ENCODE data around the gene RSAD1.

RSAD1 gene

GRCh38 chr17:50458270-50458669, 20.4 kb upstream of the RSAD1 start:
- DNase-seq (ENCODE audit: low spot score): no peak

DNA sequence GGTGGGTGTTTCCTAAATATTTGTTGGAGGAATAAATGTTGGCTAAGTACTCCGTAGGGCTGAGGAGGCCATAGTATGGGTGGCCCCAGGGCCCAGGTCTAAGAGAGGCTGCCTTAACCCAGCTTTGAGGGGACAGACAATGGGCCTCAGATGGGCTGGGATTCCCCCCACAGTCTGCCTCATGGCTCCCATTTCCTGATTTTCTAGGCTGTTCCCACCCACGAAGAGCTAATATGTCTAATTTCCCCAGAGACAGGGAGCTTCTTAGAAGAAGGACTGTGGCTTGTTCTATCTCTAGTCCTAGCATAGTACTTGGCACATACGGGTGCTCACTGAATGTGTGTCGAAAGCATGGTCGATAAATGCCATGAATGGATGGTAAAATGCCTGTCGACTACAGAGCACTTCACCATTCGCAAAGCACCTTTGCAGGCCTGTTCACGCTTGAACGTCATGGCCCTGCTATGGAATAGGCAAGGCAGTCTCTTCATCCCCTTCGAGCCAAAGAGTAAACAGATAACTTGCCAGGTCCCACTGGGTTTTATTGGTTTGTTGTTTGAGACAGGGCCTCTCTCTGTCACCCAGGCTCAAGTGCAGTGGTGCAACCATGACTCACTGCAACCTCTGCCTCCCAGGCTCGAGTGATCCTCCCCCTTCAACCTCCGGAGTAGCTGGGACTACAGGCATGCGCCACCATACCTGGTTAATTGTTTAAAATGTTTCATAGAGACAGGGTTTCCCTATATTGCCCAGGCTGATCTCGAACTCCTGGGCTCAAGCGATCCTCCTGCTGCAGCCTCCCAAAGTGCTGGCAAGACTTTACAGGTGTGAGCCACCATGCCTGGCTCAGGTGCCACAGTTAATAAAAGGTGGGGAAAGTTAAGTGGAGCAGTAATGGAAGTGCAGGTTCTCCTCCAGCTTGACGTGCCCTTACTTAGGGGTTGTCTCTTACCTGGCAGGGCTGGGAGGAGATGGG, 19.7 kb upstream of the RSAD1 start:
- DNase-seq (ENCODE audit: low spot score): no peak

DNA sequence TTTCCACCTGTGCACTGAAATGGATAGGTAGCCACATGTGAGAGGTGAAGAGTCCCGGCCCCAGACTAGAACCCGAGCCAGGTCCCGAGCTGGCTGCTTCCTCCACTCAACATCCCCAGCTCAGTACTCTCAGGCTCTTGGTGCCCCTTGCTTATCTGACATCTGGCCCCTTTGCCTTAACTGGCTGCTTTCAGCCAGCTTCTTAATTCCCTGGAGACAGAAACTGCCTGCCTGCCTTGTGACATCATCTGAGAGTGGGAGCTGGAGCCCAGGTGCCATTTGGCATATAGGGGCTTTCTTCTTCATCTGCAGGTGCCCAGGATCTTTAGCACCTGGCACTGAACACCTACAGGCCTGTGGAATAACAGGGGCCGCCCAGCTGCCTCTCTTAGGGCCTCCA, 18.9 kb upstream of the RSAD1 start:
- DNase-seq (ENCODE audit: low spot score): no peak

- DNase-seq (ENCODE audit: low spot score): no peak
Observed at GRCh38 chr17:50460831-50461526, 17.7 kb upstream of the RSAD1 start.

DNA sequence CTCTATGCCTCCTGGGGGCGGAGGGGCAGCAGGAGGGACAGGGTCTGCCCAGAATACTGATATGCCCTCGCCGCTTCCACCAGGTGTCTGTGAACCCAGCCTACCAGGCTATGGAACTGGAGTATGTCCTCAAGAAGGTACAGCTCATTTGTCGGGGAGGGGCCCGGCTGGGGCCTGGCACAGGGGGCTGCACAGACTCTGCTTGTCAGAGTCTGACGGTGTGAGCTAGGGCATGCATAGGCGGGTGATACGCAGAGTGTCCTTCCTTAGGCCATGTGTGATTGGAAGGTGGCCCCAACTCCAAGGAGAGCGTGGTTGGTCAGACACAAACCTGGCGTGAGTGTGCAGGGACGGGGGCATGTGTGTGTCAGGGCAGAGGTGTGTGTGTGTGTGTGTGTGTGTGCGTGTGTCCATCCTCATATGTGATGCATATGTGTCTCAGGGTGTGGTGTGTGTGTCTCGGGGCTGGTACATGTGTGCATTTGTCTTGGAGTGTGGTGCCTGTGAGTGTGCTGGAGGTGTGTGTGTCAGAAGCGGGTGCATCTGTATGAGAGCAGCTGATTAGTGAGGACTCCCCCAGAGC, 17.0 kb upstream of the RSAD1 start:
- no peak for DNase-seq (ENCODE audit: low spot score)

DNA sequence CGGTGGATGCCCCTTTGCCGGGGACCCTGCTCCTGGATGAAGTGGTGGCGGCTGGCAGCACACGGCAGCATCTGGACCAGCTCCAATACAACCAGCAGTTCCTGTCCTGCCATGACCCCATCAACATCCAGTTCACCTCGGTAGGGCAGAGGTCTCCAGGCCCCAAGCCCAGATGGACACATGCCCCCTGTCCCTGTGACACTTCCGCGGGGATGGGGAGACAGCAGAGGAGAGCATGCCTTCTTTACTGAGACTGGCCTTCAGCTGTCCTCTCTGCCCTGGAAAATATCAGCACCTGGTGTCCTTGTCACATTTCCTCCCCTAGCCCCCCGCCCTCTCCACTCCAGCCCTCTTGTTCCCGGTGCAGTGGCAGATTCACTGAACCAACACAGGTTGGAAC, 16.2 kb upstream of the RSAD1 start:
- DNase-seq (ENCODE audit: low spot score): no peak

DNA sequence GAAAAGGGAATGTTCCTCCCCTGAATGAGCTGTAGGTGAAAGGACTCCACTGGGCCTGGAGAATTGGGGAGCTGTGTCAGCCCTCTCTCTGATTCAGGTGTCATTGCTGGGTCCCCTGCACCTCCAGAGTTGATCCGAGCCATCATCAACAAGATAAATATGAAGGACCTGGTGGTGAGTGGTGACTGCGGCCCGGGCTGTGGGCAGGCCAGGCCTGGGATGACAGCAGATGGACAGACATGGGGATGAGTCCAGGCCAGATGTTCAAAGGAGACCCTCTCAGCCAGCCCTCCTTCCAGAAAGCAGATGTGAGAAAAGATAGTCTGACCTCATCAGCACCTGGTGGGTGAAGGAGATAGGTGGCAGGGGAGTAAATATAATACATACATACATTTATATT, 14.5 kb upstream of the RSAD1 start:
- no peak for DNase-seq (ENCODE audit: low spot score)

- no peak for DNase-seq (ENCODE audit: low spot score)
Observed at GRCh38 chr17:50464736-50465135, 13.9 kb upstream of the RSAD1 start.

- no peak for DNase-seq (ENCODE audit: low spot score)
Observed at GRCh38 chr17:50465171-50465570, 13.5 kb upstream of the RSAD1 start.

DNA sequence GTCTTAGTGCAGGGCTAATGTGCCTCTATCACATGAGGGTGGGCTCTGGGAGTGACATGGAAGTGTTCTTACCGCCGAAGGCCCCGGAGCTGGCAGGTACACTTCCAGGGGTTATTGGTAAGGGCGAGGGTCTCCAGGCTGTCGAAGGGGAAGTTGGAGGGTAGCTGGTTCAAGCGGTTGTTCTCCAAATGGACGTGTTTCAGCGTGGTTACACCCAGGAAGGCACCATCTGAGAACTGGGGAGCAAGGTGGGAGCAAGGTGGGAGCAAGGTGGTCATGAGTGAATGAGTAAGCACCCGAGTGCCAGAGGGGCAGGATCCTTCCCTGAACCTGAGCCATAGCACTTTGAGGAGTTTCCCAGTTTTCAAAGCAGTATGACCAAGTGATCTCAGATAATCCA, 13.0 kb upstream of the RSAD1 start:
- DNase-seq (ENCODE audit: low spot score): no peak

- no peak for DNase-seq (ENCODE audit: low spot score)
Observed at GRCh38 chr17:50466371-50467113, 12.1 kb upstream of the RSAD1 start.

DNA sequence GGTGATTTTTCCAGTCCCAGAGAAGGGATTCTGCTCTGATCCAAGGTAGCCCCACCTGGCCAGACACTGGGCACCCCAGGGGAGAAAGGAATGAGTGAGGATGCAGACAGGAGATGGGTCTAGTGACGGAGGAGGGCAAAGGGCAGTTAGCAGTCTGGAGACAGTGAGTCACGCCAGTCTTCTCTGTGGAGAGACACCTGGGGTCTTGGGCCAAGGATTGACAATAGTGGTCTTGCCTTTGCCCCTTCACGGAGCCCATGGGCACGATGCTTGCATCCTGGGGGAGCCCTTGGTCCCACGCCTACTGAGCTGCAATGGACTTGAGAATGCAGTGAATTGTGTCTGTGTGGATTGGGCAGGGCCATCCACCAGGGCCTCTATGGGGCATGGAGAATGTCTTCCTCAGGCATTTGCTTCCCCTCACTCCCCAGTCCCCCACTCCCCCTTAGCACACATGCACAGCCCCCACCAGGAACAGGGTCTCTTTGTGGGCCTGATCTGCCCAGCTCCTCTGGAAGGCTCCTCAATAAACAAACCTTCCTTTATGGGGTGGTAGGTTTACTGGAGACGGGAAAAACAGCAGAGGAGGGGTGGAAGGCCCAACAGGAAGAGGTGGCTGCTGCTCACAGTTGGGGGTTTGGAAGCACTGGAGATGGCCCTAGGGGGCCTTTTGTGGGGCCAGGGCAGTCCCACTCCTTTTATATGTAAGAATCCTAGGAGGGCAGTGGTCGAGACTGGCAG, 11.4 kb upstream of the RSAD1 start:
- no peak for DNase-seq (ENCODE audit: low spot score)

- no peak for DNase-seq (ENCODE audit: low spot score)
Observed at GRCh38 chr17:50467855-50468303, 10.8 kb upstream of the RSAD1 start.

DNA sequence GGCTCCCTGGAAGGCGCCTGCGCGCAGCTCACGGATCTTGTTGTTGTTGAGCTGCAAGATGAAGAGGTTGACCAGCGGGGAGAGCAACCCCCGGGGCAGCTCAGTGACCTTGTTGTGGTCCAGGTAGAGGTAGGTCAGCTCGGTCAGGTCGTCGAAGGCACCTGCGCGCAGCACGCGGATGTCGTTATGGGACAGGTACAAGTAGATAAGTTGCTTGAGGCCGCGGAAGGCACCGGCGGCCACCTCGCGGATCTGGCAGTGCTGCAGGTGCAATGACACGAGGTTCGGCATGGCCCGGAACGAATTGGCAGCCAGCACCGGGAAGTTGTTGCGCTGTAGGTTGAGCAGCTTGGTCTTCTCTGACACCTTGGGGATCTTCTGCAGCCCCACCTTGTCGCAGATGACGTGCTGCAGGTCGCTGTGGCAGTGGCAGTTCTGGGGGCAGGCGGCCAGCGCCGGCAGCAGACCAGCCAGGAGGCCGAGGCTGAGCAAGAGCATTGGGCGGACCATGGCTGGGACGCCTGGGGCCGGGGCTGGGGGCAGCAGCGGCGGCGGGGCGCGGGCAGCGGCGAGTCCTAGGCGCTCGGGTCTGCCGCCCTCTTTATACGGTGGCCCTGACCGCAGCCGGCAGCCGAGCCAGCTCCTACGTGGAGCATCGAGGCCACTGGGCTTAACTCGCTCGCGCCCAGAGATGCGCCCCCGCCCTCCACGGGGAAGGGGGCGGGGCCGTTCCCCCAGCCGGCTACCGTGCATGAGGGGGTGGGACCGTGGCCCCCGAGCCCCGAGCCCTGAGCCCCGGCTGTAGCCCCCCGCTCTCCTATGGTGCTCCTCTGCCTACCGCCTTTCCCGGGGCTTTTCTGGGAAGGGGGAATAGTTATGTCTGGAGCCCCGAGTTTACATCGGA, 10.1 kb upstream of the RSAD1 start, which contains the start of gene CHAD:
CHAD (minus strand) TSS at position 577 of the 904 bp plus-strand sequence; CDS start at position 510, 67 bp downstream.
- no peak for DNase-seq (ENCODE audit: low spot score)

- no peak for DNase-seq (ENCODE audit: low spot score)
Observed at GRCh38 chr17:50469208-50469605, 9.5 kb upstream of the RSAD1 start.

GRCh38 chr17:50469671-50470305, 8.9 kb upstream of the RSAD1 start:
- no peak for DNase-seq (ENCODE audit: low spot score)

- DNase-seq (ENCODE audit: low spot score): no peak
Observed at GRCh38 chr17:50470426-50470825, 8.2 kb upstream of the RSAD1 start.

GRCh38 chr17:50471009-50471905, 7.4 kb upstream of the RSAD1 start:
- DNase-seq (ENCODE audit: low spot score): no peak

GRCh38 chr17:50472286-50472685, 6.4 kb upstream of the RSAD1 start:
- no peak for DNase-seq (ENCODE audit: low spot score)

All from Ammon's horn (tissue), 1 donor.